Subcutaneous abdominal adipose tissue (tissue), 5 donors: ENCODE results near the gene ISLR2.

Experiments used
- H3K27ac ChIP-seq: one replicate; pipeline ENCODE4 v1.7.0; 2013; ENCODE audit warnings: low read depth, mild to moderate bottlenecking, inconsistent platforms, low read length, moderate library complexity
- H3K27me3 ChIP-seq, 5 donors: one replicate each; pipeline ENCODE4 v1.7.0; 2013; ENCODE audit warnings: low read length in 5 of 5, inconsistent platforms in 1 of 5; ENCODE audit not compliant: control insufficient read depth in 5 of 5, insufficient read depth in 4 of 5
- H3K36me3 ChIP-seq, 5 donors: one replicate each; pipeline ENCODE4 v1.7.0; 2013; ENCODE audit warnings: low read length in 5 of 5; ENCODE audit not compliant: control insufficient read depth in 5 of 5, insufficient read depth in 5 of 5
- H3K4me1 ChIP-seq, 5 donors: one replicate each; pipeline ENCODE4 v1.7.0; 2013; ENCODE audit warnings: low read length in 5 of 5, mild to moderate bottlenecking in 3 of 5, moderate library complexity in 1 of 5; ENCODE audit not compliant: control insufficient read depth in 5 of 5, insufficient read depth in 5 of 5
- H3K4me3 ChIP-seq, 5 donors: one replicate each; pipeline ENCODE4 v1.7.0; 2013; ENCODE audit warnings: low read length in 5 of 5, low read depth in 1 of 5
- H3K9ac ChIP-seq, 5 donors: one replicate each; pipeline ENCODE4 v1.7.0; 2013; ENCODE audit warnings: low read length in 5 of 5, mild to moderate bottlenecking in 4 of 5, moderate library complexity in 3 of 5
- H3K9me3 ChIP-seq, 5 donors: one replicate each; pipeline ENCODE4 v1.7.0; 2013; ENCODE audit warnings: low read length in 5 of 5; ENCODE audit not compliant: control insufficient read depth in 5 of 5
- donor health status: healthy.
- donor health status: healthy.
- donor health status: healthy.
- donor health status: healthy.
- donor health status: healthy.

ISLR2 gene

GRCh38 chr15:74167891-74168331 is 37.5 kb downstream of the ISLR2 start:
- H3K27me3 ChIP-seq = peaks cover 0 to 4% (median 0%) of the 10 kb centered on the region in 5 donors
- H3K36me3 ChIP-seq = no peaks in the 10 kb centered on the region
- no peak overlapping the region for H3K9ac ChIP-seq

DNA sequence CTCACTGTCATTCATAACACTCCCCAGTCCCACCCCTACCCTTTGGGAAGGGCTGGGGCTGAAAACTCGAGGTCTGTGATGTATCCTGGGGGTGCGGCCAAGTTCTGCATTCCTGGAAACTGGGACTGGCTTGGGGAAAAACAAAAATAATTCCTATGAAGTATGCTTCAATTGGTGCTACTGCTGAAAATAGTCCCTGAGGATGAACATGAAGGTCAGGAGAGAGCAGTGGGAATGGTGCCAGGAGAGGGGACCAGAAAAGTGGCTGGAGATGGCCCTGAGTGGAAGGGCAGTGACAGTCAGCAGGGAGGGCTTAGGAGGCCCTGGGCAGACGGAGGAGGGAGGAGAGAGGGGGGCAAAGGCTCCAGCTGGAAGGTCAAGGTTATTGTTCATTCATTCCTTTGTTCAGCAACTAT is 38.3 kb downstream of the ISLR2 start:
- Histone ChIP-seq H3K27me3 (peaks cover 0 to 4% (median 0%) of the 10 kb centered on the region in 5 donors), H3K4me3 (no peak overlapping the region), H3K9ac (no peak overlapping the region), H3K27ac (no peak overlapping the region), H3K4me1 (peaks cover 7 to 40% (median 27%) of the 10 kb centered on the region in 5 donors), H3K9me3 (no peaks in the 10 kb centered on the region), H3K36me3 (no peaks in the 10 kb centered on the region)

More at GRCh38 chr15:74167891-74168331, 37.5 kb downstream of the ISLR2 start:
- H3K9me3 ChIP-seq = no peaks in the 10 kb centered on the region
- H3K4me1 ChIP-seq = peaks cover 4 to 32% (median 19%) of the 10 kb centered on the region in 5 donors
- H3K4me3 ChIP-seq = no peak overlapping the region
- H3K27ac ChIP-seq = no peak overlapping the region

- H3K4me3 ChIP-seq = no peak overlapping the region
- H3K4me1 ChIP-seq = peaks cover 7 to 53% (median 42%) of the 10 kb centered on the region in 5 donors
- no peaks in the 10 kb centered on the region for H3K9me3 ChIP-seq
- peaks cover 0 to 2% (median 0%) of the 10 kb centered on the region in 5 donors for H3K36me3 ChIP-seq
- no peak overlapping the region for H3K27ac ChIP-seq
- H3K27me3 ChIP-seq = no peaks in the 10 kb centered on the region
- no peak overlapping the region for H3K9ac ChIP-seq
Observed at GRCh38 chr15:74170071-74170844, 39.9 kb downstream of the ISLR2 start.

DNA sequence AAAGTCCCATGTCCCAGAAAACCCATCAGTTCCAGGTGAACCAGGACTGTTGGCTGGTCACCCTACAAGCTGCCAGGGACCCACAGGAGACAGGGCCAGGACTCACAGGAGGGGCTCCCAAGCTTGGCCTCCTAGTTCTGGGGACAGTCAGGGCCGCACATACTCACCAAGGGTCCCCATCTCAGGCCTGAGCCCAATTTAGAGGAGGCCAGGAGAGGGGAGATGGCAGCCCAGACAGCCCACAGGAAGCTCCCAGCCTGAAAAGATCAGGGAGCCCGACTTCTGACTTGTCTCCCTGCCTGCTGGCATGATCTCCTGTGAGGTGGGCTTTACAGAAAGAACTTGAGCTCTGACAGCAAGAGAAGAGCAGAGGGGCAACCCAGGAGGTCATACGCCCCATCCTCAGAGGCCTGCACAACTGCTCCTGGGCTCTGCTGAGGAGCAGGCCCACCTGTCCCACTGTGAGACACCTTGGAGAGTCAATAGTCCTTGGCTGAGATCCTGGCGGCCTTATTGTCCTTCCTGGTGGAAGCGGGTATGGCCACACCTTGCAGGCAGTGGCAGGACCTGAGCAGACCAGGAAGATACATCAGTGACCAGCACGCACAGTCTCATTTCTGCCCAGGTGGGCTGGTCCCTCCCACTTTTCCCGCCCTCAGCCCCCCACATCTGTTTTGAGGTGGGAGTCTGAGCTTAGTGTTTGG is 40.6 kb downstream of the ISLR2 start:
- H3K9ac ChIP-seq = no peak overlapping the region
- H3K4me1 ChIP-seq = peaks cover 7 to 61% (median 49%) of the 10 kb centered on the region in 5 donors
- no peak overlapping the region for H3K4me3 ChIP-seq
- H3K27ac ChIP-seq = no peak overlapping the region
- H3K27me3 ChIP-seq = no peaks in the 10 kb centered on the region
- H3K36me3 ChIP-seq = peaks cover 0 to 5% (median 0%) of the 10 kb centered on the region in 5 donors
- no peaks in the 10 kb centered on the region for H3K9me3 ChIP-seq

DNA sequence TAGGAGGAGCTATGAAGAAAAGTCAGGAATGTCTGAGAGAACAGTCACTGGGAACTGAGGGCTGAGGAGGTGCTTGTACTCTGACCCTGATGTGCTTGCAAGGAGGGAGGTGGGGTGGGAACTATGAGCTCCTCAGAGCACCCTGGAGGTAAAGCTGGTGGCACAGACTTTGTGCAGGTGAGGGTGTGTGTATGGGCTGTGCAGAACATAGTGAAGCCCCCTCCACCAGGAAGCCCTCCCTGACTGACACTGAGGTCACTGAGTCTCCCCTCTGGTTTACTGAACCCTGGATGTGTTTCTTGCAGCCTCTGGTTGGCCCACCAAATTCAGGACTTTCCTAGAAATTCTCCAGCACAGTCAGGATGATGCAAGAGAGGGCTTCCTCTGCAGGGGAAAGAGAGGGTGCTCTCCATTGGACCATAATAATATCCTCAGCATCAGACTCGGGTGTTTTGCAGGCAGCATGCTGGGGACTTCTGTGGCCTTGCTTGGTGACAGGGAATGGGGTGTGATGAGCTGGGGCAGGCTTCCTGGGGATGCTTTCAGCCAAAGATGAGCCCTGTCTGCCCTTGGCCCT is 41.7 kb downstream of the ISLR2 start:
- H3K9ac ChIP-seq = peak overlapping the region in 1 of 5 donors; percentile 62
- H3K4me1 ChIP-seq = peaks cover 7 to 71% (median 58%) of the 10 kb centered on the region in 5 donors
- H3K27ac ChIP-seq = peak overlapping the region; percentile 69
- H3K27me3 ChIP-seq = peaks cover 0 to 3% (median 0%) of the 10 kb centered on the region in 5 donors
- H3K4me3 ChIP-seq = peak overlapping the region in 1 of 5 donors; percentile 18
- H3K9me3 ChIP-seq = no peaks in the 10 kb centered on the region
- H3K36me3 ChIP-seq = peaks cover 0 to 5% (median 0%) of the 10 kb centered on the region in 5 donors

GRCh38 chr15:74172701-74173379 is 42.5 kb downstream of the ISLR2 start:
- H3K4me1 ChIP-seq = peaks cover 7 to 79% (median 64%) of the 10 kb centered on the region in 5 donors
- H3K9ac ChIP-seq = peak overlapping the region in 1 of 5 donors; percentile 62
- peak overlapping the region in 4 of 5 donors; percentile 57 to 66 (median 63) for H3K4me3 ChIP-seq
- H3K27ac ChIP-seq = peak overlapping the region; percentile 69
- H3K27me3 ChIP-seq = peaks cover 0 to 3% (median 0%) of the 10 kb centered on the region in 5 donors
- H3K36me3 ChIP-seq = peaks cover 0 to 8% (median 0%) of the 10 kb centered on the region in 5 donors
- no peaks in the 10 kb centered on the region for H3K9me3 ChIP-seq

GRCh38 chr15:74173380-74174218 is 43.2 kb downstream of the ISLR2 start, which contains the start of gene ISLR:
Gene ISLR, plus strand, starts transcription at chr15:74173710. Its CDS starts 1,149 bp downstream, at chr15:74174859.
- peak within 1 kb of the TSS in 2 of 5 donors; percentile 48 to 62 for H3K9ac ChIP-seq
- peaks cover 9 to 83% (median 69%) of the 10 kb centered on the region in 5 donors for H3K4me1 ChIP-seq
- H3K36me3 ChIP-seq = peaks cover 0 to 8% (median 0%) of the 10 kb centered on the region in 5 donors
- peak within 1 kb of the TSS; percentile 69 for H3K27ac ChIP-seq
- peaks cover 0 to 3% (median 0%) of the 10 kb centered on the region in 5 donors for H3K27me3 ChIP-seq
- no peaks in the 10 kb centered on the region for H3K9me3 ChIP-seq
- peak within 1 kb of the TSS; percentile 57 to 66 (median 61) for H3K4me3 ChIP-seq

DNA sequence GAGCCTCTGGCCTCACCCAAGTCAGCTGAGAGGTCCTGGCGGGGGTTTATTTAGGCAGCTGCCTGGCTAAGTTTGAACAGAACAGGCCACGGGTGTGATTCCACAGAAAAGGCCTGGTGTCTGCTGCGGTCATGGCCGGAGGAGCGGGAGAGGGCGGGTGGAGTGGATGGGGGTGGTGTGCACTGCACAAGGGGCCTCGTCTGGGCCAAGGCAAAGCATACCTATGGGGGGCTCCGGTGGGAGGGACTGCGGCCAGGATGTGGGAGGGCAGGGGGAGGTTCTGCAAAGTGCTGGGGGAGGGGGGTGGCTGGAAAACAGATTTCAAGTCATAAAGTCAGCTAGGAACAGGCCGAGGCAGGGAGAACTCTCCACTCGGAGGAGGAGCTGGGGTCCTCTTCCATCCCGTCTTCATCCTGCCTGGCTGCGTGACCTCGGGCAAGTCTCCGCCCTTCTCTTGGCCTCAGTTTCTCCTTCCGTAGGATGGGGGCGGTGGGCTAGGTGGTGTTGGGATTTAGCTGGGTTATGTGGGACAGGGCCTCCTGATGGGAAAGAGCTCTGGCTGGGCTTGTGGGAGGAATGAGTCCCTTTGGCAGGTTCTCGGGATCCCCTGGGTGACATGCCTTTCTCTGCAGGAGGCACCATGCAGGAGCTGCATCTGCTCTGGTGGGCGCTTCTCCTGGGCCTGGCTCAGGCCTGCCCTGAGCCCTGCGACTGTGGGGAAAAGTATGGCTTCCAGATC is 44.0 kb downstream of the ISLR2 start:
- H3K4me3 ChIP-seq = peak overlapping the region; percentile 57 to 65 (median 61)
- peak overlapping the region; percentile 69 for H3K27ac ChIP-seq
- peaks cover 0 to 8% (median 0%) of the 10 kb centered on the region in 5 donors for H3K36me3 ChIP-seq
- peaks cover 13 to 83% (median 72%) of the 10 kb centered on the region in 5 donors for H3K4me1 ChIP-seq
- H3K27me3 ChIP-seq = peaks cover 0 to 3% (median 0%) of the 10 kb centered on the region in 5 donors
- H3K9ac ChIP-seq = peak overlapping the region in 2 of 5 donors; percentile 26 to 48
- H3K9me3 ChIP-seq = no peaks in the 10 kb centered on the region
